SK-N-SH (cell line): ENCODE measurements around the gene PEF1. TPM values are rescaled to one million over a fixed set of nuclear protein-coding genes. Genes with fewer than 3 reads are reported as not detected.

Source experiments
- CTCF ChIA-PET: fragments of 300-600, 350-600 bp; formaldehyde crosslinking; extraction: SDS; loops from one replicate; lab custom pipeline; 2021; lab: Yijun Ruan, JAX
- POLR2A ChIA-PET: fragments of 350-600 bp; sonication (Branson Sonifier 250); formaldehyde crosslinking; extraction: SDS; loops from one replicate; lab custom pipeline; 2020; ENCODE audit warnings: antibody characterized with exemption, inconsistent platforms; lab: Yijun Ruan, JAX
- DNase-seq: peaks from one replicate; pipeline ENCODE4 v3.0.0; 2012
- H2AFZ ChIP-seq: fragments of 200-600 bp; sonication (generic); 2 replicates; pipeline ENCODE4 v1.8.1; 2016; ENCODE audit warnings: antibody characterized with exemption, mild to moderate bottlenecking, low read depth
- H3F3A ChIP-seq: fragments of 200-600 bp; sonication (generic); replicated peaks from 2 replicates; pipeline ENCODE3; 2016; ENCODE audit warnings: antibody characterized with exemption, mild to moderate bottlenecking; ENCODE audit not compliant: insufficient read depth
- H3K27ac ChIP-seq, 2 experiments: fragments of 200-500 bp in 1 of 2; fragments of 200-600 bp in 1 of 2; sonication (Bioruptor generic) in 1 of 2; sonication (generic), shearing (Covaris generic) in 1 of 2; 2 replicates each; pipeline versions ENCODE4 v1.5.1 to v1.6.1; 2014 to 2016; ENCODE audit warnings: low read depth in 2 of 2, inconsistent platforms in 1 of 2, low read length in 1 of 2, mild to moderate bottlenecking in 1 of 2, mixed read lengths in 1 of 2
- H3K27me3 ChIP-seq: fragments of 200-600 bp; sonication (generic), shearing (Covaris generic); 2 replicates; pipeline ENCODE4 v1.6.1; 2016; ENCODE audit warnings: mixed run types; ENCODE audit not compliant: insufficient read depth
- H3K36me3 ChIP-seq, 2 experiments: fragments of 200-500 bp in 1 of 2; fragments of 200-600 bp in 1 of 2; sonication (Bioruptor generic) in 1 of 2; sonication (generic) in 1 of 2; replicated peaks in 1 of 2; 2 replicates each; pipeline versions ENCODE3 to v1.5.1; 2014 to 2016; ENCODE audit warnings: low read length in 1 of 2, mild to moderate bottlenecking in 1 of 2; ENCODE audit not compliant: insufficient read depth in 2 of 2, control insufficient read depth in 1 of 2
- H3K4me1 ChIP-seq, 2 experiments: fragments of 200-500 bp in 1 of 2; fragments of 200-600 bp in 1 of 2; sonication (Bioruptor generic) in 1 of 2; sonication (generic), shearing (Covaris generic) in 1 of 2; 2 replicates each; pipeline versions ENCODE4 v1.5.1 to v1.6.1; 2014 to 2016; ENCODE audit warnings: low read depth in 1 of 2, low read length in 1 of 2, mixed run types in 1 of 2; ENCODE audit not compliant: insufficient read depth in 2 of 2, control insufficient read depth in 1 of 2
- H3K4me2 ChIP-seq: fragments of 200-600 bp; sonication (generic), shearing (Covaris generic); 2 replicates; pipeline ENCODE4 v1.6.1; 2017; ENCODE audit warnings: mixed run types
- H3K4me3 ChIP-seq, 2 experiments: fragments of 200-500 bp in 1 of 2; fragments of 200-600 bp in 1 of 2; sonication (Bioruptor generic) in 1 of 2; sonication (generic), shearing (Covaris generic) in 1 of 2; 2 replicates each; pipeline versions ENCODE4 v1.5.1 to v1.8.1; 2014 to 2016; ENCODE audit warnings: low read depth in 2 of 2, inconsistent platforms in 1 of 2, low read length in 1 of 2, mild to moderate bottlenecking in 1 of 2, mixed read lengths in 1 of 2, moderate library complexity in 1 of 2
- H3K79me2 ChIP-seq: fragments of 200-600 bp; sonication (generic); 2 replicates; pipeline ENCODE4 v1.8.1; 2017; ENCODE audit warnings: mild to moderate bottlenecking; ENCODE audit not compliant: insufficient read depth
- H3K9ac ChIP-seq: fragments of 200-600 bp; sonication (generic); 2 replicates; pipeline ENCODE4 v1.6.1; 2017; ENCODE audit warnings: mixed run types
- H3K9me2 ChIP-seq: fragments of 200-600 bp; sonication (generic); 2 replicates; pipeline ENCODE4 v1.6.1; 2017; ENCODE audit warnings: mixed run types
- H3K9me3 ChIP-seq: fragments of 200-600 bp; sonication (generic); 2 replicates; pipeline ENCODE4 v1.6.1; 2017; ENCODE audit warnings: mixed run types, mild to moderate bottlenecking, moderate library complexity
- H4K20me1 ChIP-seq: fragments of 200-600 bp; sonication (generic); 2 replicates; pipeline ENCODE4 v1.6.1; 2017; ENCODE audit warnings: mild to moderate bottlenecking, mixed run types; ENCODE audit not compliant: insufficient read depth
- RFX5 ChIP-seq: IDR thresholded peaks from 2 replicates; pipeline ENCODE4 v1.6.1; 2012; ENCODE audit warnings: mild to moderate bottlenecking, improper control_type of control experiment, low read length
- RXRA ChIP-seq: IDR thresholded peaks from 2 replicates; pipeline ENCODE4 v1.4.0; 2012; ENCODE audit warnings: low read depth, mild to moderate bottlenecking, borderline replicate concordance
- SIN3A ChIP-seq: IDR thresholded peaks from 2 replicates; pipeline ENCODE4 v1.6.1; 2012; ENCODE audit warnings: low read depth, mild to moderate bottlenecking, low read length, moderate library complexity, borderline replicate concordance
- TCF12 ChIP-seq: IDR thresholded peaks from 2 replicates; pipeline ENCODE4 v1.4.0; 2012
- TEAD4 ChIP-seq: IDR thresholded peaks from 2 replicates; pipeline ENCODE4 v1.4.0; 2012; ENCODE audit warnings: mild to moderate bottlenecking, borderline replicate concordance; ENCODE audit not compliant: insufficient read depth
- YY1 ChIP-seq: IDR thresholded peaks from 2 replicates; pipeline ENCODE4 v1.4.0; 2012; ENCODE audit warnings: low read depth, mild to moderate bottlenecking
- WGBS: methylation state at CpG from one replicate; pipeline ENCODE4 v1.1.6; 2017; ENCODE audit warnings: low lambda C conversion rate; 5-methylcytosine and 5-hydroxymethylcytosine counted together
- polyA plus RNA-seq, 3 experiments: library from polyadenylated mRNA; depleted of rRNA; stranded (reverse); fragments of >200 nt; gene quantifications; 2 replicates each; pipeline ENCODE4 v1.2.3, GENCODE V29; 2012
- TF ChIP-seq, protein P1 (sequence below): IDR thresholded peaks from 2 replicates; pipeline ENCODE4 v1.4.0; 2012; ENCODE audit warnings: low read depth, borderline replicate concordance
- TF ChIP-seq, protein P2 (sequence below): IDR thresholded peaks from 2 replicates; pipeline ENCODE4 v1.6.1; 2012; ENCODE audit warnings: mild to moderate bottlenecking, low read depth, low read length, moderate library complexity
- TF ChIP-seq, protein P3 (sequence below): fragments of 200-600 bp; sonication (generic); IDR thresholded peaks from 2 replicates; pipeline ENCODE4 v1.6.1; 2017; ENCODE audit warnings: antibody characterized with exemption, mild to moderate bottlenecking, moderate library complexity

Gene PEF1
- polyA plus RNA-seq, 1 of the 3 experiments (the other 2 are of a cell fraction): 51.9 TPM

GRCh38 chr1:31685795-31686194 is 41.1 kb upstream of the PEF1 start:
- H3K27me3 ChIP-seq: no peaks in the 10 kb centered on the region
- no peaks in the 10 kb centered on the region for H3F3A ChIP-seq
- whole genome bisulfite sequencing: 90% methylated on average over 6 of the region's 8 CpGs
- no peak overlapping the region for H3K9ac ChIP-seq
- no peak overlapping the region for H3K4me2 ChIP-seq
- H3K9me3 ChIP-seq: no peaks in the 10 kb centered on the region
- no peak for DNase-seq
- no peaks in the 10 kb centered on the region for H3K9me2 ChIP-seq
- POLR2A ChIA-PET: no interaction called here
- H3K27ac ChIP-seq: no peak overlapping the region
- CTCF ChIA-PET: interaction anchor here (0.6 to 1.4 kb wide), 5 partner anchors 22 to 104 kb away, joined by 3 to 5 read pairs (median 3); no protein-coding TSS in a partner anchor
- H4K20me1 ChIP-seq: no peaks in the 10 kb centered on the region
- peaks cover 3 to 18% of the 10 kb centered on the region in 2 experiments; a peak in 3 of 4 replicates for H3K4me1 ChIP-seq
- H3K36me3 ChIP-seq: peaks cover 0 to 3% of the 10 kb centered on the region in 2 experiments
- H3K79me2 ChIP-seq: no peaks in the 10 kb centered on the region
- H2AFZ ChIP-seq: no peak overlapping the region
- H3K4me3 ChIP-seq: no peak overlapping the region
- no peak for TF ChIP-seq SIN3A
- no peak for TF ChIP-seq RXRA
- no peak for TF ChIP-seq TEAD4
- TF ChIP-seq, protein P1, sequence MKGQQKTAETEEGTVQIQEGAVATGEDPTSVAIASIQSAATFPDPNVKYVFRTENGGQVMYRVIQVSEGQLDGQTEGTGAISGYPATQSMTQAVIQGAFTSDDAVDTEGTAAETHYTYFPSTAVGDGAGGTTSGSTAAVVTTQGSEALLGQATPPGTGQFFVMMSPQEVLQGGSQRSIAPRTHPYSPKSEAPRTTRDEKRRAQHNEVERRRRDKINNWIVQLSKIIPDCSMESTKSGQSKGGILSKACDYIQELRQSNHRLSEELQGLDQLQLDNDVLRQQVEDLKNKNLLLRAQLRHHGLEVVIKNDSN: no peak
- TF ChIP-seq RFX5: no peak
- TF ChIP-seq, protein P2, sequence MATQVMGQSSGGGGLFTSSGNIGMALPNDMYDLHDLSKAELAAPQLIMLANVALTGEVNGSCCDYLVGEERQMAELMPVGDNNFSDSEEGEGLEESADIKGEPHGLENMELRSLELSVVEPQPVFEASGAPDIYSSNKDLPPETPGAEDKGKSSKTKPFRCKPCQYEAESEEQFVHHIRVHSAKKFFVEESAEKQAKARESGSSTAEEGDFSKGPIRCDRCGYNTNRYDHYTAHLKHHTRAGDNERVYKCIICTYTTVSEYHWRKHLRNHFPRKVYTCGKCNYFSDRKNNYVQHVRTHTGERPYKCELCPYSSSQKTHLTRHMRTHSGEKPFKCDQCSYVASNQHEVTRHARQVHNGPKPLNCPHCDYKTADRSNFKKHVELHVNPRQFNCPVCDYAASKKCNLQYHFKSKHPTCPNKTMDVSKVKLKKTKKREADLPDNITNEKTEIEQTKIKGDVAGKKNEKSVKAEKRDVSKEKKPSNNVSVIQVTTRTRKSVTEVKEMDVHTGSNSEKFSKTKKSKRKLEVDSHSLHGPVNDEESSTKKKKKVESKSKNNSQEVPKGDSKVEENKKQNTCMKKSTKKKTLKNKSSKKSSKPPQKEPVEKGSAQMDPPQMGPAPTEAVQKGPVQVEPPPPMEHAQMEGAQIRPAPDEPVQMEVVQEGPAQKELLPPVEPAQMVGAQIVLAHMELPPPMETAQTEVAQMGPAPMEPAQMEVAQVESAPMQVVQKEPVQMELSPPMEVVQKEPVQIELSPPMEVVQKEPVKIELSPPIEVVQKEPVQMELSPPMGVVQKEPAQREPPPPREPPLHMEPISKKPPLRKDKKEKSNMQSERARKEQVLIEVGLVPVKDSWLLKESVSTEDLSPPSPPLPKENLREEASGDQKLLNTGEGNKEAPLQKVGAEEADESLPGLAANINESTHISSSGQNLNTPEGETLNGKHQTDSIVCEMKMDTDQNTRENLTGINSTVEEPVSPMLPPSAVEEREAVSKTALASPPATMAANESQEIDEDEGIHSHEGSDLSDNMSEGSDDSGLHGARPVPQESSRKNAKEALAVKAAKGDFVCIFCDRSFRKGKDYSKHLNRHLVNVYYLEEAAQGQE: no peak
- no peak for TF ChIP-seq YY1

DNA sequence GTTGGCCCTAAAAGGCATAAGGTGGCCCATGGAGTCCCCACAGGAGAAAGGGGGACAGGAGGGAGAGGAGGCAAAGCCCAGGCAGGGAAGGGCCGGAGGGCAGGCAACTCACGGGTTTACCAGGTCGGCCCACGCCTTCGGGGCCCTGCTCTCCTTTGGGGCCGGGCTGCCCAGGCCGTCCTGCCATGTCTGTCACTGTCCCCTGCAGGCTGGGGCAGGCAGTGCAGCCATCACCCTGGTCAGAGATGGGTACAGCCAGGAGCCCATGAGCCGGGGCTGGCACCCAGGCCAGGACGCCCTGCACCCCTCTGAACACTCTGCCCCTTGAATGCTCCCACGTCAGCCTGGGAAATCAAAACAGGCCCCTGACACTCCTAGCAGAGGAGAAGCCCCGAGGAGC is 39.3 kb upstream of the PEF1 start:
- Histone ChIP-seq H3K9me2 (no peaks in the 10 kb centered on the region), H3K4me3 (no peak overlapping the region), H4K20me1 (no peaks in the 10 kb centered on the region), H3K9me3 (no peaks in the 10 kb centered on the region), H3K4me1 (peaks cover 0 to 4% of the 10 kb centered on the region in 2 experiments; a peak in 2 of 4 replicates), H2AFZ (no peak overlapping the region), H3K36me3 (peaks cover 0 to 3% of the 10 kb centered on the region in 2 experiments), H3K27ac (no peak overlapping the region), H3K9ac (no peak overlapping the region), H3K79me2 (no peaks in the 10 kb centered on the region), H3F3A (no peaks in the 10 kb centered on the region), H3K4me2 (no peak overlapping the region), H3K27me3 (no peaks in the 10 kb centered on the region)
- peak; percentile 55 for DNase-seq
- 84% methylated on average over 6 of the region's 11 CpGs for WGBS
- no peak for TF ChIP-seq TCF12
- TF ChIP-seq, protein P3, sequence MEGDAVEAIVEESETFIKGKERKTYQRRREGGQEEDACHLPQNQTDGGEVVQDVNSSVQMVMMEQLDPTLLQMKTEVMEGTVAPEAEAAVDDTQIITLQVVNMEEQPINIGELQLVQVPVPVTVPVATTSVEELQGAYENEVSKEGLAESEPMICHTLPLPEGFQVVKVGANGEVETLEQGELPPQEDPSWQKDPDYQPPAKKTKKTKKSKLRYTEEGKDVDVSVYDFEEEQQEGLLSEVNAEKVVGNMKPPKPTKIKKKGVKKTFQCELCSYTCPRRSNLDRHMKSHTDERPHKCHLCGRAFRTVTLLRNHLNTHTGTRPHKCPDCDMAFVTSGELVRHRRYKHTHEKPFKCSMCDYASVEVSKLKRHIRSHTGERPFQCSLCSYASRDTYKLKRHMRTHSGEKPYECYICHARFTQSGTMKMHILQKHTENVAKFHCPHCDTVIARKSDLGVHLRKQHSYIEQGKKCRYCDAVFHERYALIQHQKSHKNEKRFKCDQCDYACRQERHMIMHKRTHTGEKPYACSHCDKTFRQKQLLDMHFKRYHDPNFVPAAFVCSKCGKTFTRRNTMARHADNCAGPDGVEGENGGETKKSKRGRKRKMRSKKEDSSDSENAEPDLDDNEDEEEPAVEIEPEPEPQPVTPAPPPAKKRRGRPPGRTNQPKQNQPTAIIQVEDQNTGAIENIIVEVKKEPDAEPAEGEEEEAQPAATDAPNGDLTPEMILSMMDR: peak; percentile 42
- TF ChIP-seq, all 33 proteins: peak for 1
- POLR2A ChIA-PET: no interaction called here
- CTCF ChIA-PET: interaction anchor here (0.8 to 1.3 kb wide), 6 partner anchors 12 to 105 kb away, joined by 3 to 5 read pairs (median 4); no protein-coding TSS in a partner anchor
